Activated CD4-positive, alpha-beta T cell treated with anti-CD3 and anti-CD28 coated beads for 24 hours (primary cell): ENCODE data around the gene INPP5B.
"Not testable (repeated sequence)": the region's sequence is repeated elsewhere in the genome, so short reads cannot be mapped to it uniquely, and the experiment has no call there.

Experiments used
- DNase-seq, 2 donors: peaks; one replicate each; pipeline ENCODE4 v3.0.0-alpha.2; 2020; ENCODE audit warnings: low read depth in 2 of 2

INPP5B gene

DNA sequence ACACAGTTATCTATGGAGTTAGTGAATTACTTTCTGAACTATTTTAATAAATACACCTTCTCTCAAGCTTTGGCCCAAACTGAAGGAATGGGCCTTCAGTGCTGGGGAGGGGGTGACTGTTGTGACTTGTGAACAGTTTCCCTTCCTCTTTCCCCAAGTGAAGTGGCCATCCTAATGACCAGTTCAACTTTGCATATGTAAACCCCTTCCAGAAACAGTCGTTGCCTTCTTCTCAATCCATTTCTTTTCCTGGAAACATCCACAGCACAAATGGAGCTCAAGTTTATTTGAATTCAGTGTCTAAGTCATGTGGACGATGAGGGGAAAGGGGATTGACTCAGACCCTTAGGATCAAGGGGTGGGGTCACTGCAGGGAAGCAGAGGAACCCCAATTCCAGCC is 1.3 kb upstream of the INPP5B start:
- no peak for DNase-seq

- no peak for DNase-seq
Observed at GRCh38 chr1:37947364-37947763, 511 bp upstream of the INPP5B start.

DNA sequence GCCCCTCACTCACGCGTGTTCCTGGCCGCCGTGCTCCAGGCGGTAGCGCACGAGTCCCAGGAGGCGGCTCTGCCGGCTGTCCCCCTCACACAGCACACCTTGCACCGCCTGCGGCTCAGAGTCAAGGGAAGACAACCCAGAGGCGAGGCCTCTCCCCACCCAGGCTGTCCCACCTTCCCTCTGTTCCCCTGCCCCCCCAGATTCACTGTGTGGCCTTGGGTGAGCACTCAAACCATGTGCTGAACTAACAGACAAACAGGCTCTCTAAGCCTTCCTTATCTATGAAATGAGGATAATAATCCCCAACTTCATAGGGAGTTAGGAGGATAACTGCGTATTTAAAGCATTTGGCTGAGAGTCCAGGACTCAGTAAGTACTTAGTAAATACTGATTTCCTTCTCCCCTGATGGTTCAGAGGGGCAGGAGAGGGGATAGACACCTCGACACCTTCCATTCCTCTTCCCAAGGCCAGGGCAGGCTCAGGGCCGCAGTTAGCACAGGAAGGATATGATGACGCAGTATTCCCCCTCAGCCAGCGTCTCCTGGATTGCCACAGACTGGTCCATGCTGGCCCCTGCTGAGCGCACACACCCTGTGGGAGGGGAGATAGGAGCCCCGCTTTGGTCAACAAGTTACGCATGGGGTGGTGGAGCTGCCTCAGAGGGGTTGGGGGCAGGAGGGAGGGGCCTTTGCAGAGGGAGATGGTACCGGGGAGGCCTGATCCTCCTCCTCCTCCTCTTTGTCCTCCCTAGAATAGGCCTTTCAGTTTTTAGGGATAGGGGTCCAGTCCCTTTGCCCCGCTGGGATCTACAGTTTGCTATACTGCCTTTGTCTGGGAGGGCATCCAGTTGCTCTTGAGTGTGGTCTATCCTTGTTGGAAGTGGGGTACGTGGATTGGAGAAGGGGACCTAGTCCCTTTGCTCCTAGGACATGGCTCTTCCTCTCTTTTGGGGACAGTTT is 830 bp downstream of the INPP5B start:
- DNase-seq = no peak

GRCh38 chr1:37945251-37945650 is 1.6 kb downstream of the INPP5B start:
- no peak for DNase-seq

DNA sequence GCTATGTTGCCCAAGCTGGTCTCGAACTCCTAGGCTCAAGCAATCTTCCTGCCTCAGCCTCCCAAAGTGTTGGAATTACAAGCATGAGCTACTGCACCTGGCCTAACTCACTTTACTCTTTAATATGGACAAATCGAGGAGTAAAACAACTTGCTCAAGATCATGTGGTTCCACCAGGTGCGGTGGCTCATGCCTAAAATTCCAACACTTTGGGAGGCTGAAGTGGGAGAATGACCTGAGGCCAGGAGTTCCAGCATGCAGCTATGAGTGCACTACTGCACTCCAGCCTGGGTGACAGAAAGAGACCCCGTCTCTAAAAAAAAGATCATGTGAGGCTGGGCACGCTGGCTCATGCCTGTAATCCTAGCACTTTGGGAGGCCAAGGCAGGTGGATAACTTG is 2.0 kb downstream of the INPP5B start:
- DNase-seq = no peak

DNA sequence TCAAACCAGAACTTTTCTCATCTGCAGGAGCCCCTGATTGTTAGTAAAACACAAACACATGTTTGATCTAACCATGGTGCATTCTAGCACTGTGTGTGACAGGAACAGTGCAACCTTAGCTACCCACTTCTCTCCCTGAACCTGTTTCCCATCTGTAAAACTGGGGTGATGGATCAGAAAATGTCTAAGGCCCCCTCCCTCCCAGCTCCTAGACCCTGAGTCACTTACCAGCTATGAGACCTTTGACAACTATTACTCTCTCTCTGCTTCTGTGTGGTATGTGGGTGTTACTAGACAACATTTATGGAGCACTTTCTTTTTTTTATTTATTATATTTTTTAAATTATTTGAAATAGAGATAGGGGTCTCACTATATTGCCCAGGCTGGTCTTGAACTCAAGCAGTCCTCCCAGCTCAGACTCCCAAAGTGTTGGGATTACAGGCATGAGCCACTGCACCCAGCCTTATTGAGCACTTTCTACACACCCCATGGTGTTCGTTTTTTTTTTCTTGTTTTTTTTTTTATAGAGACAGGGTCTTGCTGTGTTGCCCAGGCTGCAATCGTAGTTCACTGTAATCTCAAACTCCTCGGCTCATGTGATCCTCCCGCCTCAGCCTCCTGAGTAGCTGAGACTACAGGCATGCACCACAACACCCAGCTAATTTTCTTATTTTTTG is 2.6 kb downstream of the INPP5B start:
- no peak for DNase-seq

- DNase-seq = no peak
Observed at GRCh38 chr1:37940299-37940947, 6.4 kb downstream of the INPP5B start.

- DNase-seq = not testable (repeated sequence)
Observed at GRCh38 chr1:37936760-37937159, 10.1 kb downstream of the INPP5B start.

GRCh38 chr1:37932759-37933158 is 14.1 kb downstream of the INPP5B start:
- no peak for DNase-seq

GRCh38 chr1:37931361-37932158 is 15.3 kb downstream of the INPP5B start:
- peak; percentile 97 to 98 for DNase-seq

GRCh38 chr1:37931102-37931360 is 15.8 kb downstream of the INPP5B start:
- no peak for DNase-seq

GRCh38 chr1:37930246-37931101 is 16.4 kb downstream of the INPP5B start:
- peak in 1 of 2 donors; percentile 25 for DNase-seq

- no peak for DNase-seq
Observed at GRCh38 chr1:37926038-37926924, 20.6 kb downstream of the INPP5B start.

DNA sequence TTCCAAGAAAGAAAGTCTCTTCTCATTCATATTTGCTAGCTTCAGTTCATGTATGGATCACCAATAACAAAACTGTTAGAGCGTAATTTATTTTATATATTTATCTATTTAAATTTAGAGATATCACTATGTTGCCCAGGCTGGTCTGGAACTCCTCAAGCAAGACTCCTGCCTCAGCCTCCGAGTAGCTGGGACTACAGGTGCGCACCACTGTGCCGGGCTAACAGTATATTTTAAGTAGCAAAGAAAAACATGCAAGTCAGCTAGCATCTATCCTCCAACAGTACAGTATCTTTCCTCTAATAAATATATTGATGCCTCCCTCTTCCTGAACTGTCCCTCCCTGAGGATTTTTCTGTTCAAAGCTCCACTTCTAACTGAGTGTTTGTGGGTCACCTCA is 21.5 kb downstream of the INPP5B start:
- DNase-seq = no peak

- no peak for DNase-seq
Observed at GRCh38 chr1:37923551-37923889, 23.3 kb downstream of the INPP5B start.

GRCh38 chr1:37922767-37923550 is 23.9 kb downstream of the INPP5B start:
- DNase-seq = no peak

DNA sequence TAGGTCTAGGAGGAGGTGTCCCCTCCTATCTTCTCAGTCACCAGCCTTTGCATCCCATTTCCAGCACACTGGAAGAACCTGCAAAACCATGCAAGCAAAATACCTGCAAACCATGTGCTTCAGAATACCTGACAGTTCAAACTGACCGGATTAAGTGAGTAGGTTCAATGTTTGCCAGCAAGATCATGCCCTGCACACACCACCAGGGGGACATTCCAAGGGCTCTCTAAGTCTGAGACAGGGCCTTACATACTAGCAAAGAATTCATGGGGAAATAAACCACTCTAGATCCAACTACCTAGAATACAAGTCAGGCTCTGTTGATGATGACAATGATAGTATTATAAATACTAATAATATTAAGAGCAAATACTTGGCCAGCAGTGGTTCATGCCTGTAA is 27.6 kb downstream of the INPP5B start:
- DNase-seq = no peak

DNA sequence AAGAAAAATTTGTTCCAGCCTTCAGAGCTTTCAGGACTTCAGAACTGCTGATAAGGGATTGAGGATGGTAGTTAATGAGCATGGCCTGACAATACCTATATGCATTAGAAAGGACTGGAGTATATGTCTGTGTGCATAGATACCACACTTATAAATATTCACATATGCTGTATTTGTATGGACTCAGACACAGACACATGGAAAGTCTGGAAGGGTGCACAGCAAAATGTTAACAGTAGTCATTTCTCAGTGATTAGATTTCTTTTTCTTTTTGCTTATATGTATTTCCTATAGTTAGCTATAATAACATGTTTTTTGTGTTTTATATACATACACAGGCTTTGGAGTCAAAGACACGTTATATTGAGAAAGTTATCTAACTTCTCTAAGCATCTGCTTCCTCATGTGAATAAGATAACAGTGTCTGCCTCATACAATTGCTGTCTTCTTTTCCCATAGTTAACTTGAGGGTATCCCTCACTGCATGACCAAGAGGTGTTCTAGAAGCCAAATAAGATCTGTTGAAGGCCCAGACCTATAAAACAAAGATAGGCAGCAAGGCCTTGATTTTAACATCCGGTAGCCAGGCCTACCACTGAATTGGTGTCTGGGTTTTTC is 31.3 kb downstream of the INPP5B start:
- DNase-seq = no peak
